ENCODE results near the gene CDH15. TPM values are rescaled to one million over a fixed set of nuclear protein-coding genes. Genes with fewer than 3 reads are reported as not detected.

CDH15 gene
- polyA plus RNA-seq, 12 donors = 83.2 to 459 (median 134) TPM

DNA sequence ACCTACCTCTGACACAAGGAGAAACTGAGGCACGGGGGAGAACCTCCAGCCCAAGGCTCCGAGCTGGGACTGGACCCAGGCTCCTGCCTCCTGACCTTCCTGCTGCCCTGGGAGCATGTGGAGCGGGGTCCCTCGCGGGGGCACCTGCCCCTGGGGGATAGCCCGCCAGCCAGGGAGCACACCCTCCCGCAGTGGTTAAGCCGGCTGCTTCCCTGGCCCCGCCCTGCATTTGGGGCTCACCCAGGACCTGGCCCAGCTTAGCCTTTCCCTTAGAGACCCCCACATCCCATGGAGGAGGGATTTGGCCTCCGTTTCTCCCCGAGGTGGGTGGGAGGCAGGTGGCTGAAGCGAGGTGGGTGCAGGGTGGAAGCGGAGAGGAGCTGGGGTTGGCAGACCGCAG, 1.8 kb upstream of the CDH15 start:
- DNase-seq = no peak

DNA sequence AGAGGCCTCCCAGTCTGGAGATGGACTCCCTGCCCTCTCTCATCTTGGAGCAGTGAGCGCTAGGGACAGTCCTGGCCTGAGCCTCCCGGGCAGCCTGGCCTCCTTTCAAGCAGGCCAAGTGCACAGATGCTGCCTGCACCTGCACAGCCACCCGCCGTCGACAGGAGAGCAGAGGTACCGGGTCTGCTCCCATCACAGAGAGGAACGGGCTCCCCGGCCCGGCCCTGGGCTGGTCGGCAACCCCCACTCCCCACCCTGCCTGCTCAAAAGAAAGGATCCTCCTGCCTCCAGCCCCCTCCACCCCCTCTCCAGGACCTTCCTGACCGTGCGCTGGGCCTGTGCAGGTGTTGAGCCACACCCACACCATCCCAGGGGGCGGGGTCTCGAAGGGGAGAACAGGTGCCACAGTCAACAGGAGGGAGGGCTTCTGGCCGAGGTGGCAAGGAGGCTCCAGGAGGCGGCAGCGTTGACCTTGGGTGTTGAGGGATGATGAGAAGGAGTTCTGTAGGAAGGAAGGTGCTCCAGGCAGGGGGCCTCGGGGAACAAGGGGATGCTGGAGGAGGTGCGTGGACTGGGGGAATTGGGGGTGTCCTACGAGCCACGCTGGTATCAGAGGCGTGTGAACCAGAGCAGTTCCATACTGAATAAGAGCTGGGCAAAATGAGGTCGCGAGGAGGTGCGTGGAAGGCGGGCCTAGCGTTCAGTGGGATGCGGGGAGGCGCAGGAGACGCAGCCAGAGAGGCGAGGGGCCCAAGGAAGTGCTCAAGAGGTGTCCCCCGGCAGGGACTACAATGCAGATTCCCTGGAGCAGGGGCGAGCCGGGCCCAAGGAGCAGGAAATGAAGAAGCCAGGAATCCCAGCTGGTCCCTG, 967 bp upstream of the CDH15 start:
- DNase-seq = no peak

DNA sequence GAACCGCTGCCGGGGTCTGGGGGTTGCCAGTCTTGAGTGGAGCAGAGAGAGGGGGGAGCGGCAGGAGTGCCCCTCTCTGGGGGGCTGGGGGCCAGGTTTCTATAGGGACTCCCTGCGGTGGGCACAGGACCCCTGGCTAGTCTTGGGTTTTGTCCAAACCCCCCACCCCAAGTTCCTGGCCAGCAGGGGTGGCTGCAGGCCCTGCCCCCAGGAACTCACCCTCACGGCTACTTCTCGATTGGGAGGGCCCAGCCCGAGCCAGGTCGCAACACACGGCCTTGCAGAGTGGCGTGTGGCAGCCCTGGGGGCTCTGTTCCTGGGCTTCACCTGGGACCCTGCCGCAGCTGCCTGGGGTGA, 601 bp downstream of the CDH15 start:
- no peak for DNase-seq

DNA sequence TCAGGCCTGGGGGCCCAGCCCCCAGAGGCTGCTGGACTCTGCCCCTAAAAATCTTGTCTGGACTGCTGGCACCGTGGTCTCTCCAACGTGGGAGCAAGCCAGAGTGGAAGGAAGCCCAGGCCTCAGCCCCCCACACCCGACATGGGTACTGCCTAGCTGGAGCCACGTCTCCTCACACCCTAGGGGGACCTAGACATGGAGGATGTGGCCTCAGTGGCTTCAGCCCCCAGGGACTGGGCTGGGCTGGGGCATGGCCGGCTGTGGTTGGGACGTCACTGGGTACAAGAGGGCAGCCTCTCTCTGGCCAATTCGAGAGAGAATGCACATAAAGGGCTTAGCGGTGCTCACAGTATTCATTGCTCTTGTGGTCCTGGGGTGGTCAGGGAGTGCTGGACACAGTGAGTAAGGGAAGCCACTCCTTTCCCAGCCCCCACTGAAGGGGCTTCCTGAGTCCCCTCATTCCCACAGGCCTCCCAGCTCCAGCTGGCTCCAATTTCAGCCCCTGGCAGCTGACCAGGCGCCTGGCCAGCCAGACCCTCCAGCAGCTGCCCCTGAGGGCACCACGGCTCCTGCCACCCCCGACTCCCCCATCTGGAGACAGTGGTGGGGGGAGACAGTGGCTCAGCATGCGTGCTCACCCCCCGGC, 1.1 kb downstream of the CDH15 start:
- DNase-seq = no peak

DNA sequence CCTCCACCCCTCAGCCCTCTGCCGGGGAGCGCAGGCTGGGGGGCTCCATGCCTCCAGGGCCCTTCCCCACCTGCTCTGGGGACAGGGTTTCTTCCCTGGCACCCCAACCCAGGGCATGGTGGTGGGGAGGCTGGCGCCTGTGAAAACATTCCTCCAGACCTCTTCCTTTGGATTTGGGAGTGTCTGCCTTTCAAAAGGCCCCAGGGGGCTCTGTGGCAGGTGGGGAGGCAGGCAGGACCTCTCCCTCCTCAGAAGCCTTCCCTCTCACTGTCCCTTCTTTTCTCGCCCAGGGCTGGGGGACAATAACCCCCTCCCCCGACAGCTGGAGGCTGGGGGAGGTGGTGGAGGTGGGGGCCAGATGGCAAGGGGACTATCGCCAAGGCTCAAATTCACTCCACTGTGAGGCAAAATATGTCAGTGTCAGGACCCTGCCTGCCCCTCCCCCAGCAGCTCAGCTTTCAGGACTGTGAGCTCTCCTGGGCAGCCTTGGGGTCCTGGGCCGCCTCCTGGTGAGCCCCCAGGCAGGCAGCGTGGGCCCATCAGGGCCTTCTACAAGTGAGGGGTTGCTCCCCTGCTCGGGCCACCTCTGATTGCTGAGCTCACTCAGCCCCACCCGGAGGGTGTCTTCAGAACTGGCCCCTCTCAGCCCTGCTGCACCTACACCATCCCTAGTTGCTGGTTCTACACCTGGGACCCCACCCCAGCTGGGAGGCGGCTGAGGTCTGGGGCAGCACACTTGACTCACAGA, 1.8 kb downstream of the CDH15 start:
- DNase-seq = no peak

DNA sequence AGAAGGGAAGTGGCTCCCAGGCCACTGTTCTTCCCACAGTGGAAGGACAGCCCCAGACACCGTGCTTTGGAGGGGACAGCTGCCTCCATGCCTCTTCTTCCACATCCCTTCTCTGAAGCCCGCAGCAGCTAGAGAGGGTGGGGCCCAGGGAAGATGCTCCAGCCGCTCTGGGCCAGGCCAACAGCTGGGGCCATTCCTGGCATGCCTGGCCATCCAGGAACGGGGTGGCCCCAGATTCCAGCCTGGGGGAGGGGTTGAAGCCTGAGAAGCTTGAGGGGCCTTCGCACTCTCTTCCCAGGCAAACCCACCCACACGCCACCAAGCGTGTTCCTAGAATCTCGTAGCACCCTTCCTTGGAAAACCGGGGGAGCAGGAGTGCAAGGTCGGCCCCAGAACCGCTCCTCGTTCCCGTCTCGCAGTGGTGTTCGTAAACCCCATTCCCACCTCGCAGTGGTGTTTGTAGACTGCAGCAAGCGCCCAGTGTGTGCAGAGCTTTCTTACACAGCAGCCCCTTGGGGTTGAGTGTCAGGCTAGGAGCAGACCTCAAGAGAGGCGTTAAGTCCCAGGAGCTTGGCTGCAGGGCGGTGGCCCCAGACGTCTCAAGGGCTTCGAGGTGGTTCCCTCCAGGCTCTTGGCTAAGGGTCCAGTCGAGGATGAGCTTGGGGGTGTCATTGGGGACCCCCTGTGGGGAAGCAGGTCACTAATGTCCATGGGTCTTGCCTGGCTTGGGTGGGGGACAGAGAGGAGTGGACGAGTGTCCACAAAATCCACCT, 2.7 kb downstream of the CDH15 start:
- no peak for DNase-seq

DNA sequence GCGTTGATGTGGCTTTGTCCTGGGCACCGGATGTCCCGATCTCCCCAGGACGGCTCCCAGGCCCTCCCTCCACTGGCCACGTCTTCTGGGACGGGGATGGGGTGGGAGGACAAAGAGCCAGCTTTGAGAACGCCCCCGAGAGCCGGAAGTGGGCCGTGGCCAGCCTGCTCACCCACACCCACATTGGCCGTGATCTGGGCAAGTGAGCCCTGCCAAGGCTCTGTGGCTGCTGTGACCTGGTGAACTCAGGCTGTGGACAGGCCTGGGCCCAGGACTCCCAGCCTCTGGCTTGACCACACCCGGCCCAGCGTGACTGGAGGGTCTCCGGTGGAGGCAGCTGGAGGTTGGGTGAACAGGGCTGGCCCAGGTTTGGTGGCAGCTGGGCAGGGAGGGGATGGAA, 3.3 kb downstream of the CDH15 start:
- no peak for DNase-seq

DNA sequence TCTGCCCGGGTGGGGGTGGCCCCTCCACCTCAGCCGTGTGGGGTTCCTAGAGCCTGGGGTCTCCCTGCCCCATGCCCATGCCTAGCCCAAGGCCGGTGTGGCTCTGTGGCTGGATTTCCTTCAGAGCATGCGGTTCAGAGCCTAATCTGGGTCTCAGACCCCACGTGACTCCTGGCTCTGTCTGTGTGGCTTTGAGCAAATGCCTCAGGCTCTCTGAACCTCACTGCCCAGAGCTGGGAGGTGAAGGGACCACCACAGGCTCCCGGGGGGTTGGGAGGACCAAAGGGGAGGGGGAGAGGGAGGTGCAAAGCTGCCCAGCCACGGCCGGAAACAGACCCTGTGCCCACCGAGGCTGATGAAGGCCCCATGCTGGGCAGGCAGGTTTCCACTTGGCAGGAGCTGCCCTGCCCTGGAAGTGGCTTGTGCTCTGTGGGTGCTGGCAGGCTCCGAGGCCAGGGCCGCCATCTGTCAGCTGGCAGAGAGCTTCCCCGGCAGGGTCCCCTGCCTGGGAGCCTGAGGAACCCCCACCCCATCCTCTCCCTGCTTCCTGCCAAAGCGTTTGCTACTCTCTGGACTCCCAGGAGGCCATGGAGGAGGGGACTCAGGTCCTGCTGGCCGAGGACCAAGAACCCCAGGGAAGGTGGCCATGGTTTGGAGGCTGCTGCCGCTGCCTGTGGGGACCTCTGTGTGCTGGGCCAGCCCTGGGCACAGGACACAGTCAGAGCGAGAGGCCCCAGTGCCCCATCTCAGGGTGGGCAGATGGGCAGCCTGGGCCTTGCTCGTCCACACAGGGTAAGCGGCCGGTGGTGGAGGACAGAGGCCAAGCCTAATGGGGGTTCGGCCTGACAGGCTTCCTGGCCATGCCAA, 4.0 kb downstream of the CDH15 start:
- no peak for DNase-seq

DNA sequence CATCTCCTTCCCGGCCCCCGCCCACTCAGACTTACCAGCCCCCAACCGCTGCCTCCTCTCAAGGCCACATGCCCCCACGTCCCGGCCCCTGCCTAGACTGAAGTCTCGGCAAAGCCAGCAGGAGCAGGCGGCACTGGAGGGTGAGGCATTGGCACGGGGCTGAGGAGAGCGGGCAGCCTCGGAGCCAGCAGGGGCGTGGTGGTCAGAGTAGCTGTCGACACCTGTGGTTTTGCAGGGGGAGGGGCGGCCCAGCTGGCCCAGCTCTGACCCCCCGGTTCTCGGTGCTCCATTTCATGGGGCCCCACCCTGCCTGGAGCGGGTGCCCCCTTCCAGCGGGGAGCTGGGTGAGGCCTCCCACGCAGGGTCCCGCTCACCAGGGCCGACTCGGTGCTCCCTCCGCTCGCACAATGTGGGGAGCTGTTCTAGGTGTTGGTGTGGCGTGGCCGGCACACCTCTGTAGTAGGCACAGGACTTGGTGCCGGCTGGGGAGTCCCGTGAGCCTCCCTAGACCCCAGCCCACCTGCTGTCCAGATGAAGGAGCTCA, 4.7 kb downstream of the CDH15 start:
- no peak for DNase-seq

DNA sequence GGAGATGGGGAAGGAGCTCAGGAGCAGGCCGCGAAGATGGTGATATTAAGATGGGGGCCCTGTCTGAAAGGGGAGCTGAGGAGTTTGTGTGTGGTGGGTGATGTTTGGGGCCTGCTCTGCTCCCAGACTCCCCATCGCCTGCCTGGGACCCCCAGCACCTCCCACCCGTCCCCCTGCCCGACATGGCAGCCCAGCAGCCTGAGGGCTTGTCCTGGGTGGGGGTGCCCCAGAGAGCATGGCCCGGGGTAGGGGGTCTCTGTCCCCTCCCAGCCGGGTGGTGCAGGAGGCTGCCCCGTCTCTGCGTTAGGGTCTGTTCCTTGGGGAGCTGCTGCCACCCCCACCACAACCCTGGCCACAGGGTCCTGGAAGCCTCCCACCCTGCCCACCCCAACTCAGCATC, 5.2 kb downstream of the CDH15 start:
- no peak for DNase-seq

DNA sequence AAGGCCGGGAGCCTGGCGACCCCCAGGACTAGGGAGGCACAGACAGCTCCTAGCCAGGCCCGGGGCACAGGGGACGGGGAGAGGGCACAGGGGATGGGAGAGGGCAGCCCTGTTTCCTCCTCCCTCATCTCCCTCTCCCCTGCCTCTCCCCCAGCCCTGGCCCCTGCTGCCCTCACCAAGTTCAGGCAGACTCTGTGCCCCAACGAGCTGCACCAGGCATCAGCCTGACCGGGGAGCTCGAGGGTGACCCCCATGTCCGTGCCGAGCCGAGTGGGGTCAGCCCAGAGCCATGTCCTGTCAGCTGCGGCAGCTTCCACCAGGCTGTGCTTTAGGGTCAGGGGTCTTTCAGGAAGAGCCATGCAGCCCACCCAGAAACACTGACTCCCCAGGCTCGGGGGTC, 6.0 kb downstream of the CDH15 start:
- no peak for DNase-seq

DNA sequence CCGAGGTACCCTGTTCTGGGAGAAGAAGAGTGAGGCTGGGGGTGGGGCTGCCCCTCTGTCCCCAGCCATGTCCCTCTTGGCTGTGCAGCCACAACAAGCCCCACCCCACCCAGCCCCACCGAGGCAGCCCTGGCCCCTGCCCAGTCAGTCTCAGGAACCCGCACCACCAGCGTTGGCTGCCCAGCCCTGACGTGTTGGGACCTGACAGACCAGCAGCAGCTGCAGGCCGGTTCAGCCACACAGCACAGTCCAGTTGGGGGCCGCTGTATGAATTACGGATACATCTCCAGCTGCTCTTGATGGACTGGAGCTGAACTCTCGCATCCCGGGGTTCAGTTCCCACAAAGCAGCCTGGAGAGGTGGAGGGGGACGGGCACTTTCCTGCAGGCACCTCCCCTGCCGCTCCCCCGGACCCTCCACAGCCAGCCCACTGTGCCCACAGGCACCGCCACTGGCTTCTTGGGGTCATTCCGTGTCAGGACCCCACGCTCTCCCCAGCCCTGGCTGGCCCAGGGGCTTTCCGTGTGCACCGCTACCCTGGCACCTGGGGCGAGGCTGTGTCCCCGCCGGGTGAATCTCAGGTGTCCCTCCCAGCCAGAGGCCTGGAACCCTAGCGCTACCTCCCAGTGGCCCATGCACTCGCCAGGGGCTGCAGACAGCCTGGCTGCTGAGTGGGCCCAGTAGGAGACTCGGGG, 7.1 kb downstream of the CDH15 start:
- no peak for DNase-seq

DNA sequence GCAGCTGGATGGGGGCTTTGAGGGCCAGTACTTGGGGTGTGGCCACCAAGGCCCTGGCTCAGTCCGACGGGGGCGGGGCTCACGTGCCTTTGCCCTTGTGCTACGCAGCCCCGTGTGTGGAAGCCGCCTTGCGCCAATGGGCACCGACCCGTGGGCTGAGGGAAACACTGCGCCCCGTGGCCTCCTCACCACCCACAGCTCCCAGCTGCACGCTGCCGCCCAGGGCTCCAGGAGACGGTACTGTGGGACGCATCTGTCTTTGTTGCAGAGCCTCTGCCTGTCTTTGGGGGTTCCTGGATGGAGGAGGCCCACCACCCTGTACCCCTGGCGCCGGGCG, 7.6 kb downstream of the CDH15 start:
- no peak for DNase-seq

DNA sequence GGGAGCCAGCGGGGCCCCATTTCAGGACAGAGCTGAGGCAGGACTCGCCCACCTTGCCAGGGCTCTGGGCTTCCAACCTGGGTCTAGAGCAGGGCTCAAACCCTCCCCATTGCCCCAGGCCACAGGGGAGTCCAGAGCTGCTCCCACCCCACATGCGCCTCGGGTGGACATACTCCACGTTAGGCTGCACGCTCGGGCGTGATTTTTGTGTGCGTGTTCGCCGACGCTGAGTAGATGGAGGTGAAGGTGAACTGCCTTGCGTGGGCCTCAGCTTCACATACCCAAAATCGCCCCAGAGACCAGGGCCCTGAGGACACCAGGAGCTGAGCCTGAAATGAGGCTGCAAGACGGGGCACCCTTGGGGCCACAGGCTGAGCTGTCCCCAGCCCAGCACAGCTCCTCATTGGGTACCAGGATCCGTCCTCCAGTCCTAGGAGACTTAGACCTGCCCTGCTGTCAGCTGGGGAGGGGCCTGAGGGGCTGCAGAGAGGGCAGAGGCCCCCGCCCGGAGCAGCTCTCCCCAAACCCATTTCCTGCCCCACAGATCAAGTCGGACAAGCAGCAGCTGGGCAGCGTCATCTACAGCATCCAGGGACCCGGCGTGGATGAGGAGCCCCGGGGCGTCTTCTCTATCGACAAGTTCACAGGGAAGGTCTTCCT, 8.2 kb downstream of the CDH15 start:
- no peak for DNase-seq

DNA sequence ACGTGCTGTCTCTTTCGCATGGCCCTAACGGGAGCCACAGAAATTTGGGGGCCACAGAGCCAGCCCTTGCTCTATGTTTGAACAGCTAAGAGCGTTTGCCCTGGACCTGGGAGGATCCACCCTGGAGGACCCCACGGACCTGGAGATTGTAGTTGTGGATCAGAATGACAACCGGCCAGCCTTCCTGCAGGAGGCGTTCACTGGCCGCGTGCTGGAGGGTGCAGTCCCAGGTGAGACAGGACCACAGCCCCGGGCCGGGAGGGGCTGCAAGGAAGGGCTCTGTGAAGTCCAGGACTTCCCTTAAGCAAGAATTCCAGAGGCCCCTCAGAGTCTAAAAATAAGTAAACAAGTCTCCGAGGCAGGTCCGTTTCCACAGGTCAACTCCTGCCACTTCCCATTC, 11.9 kb downstream of the CDH15 start:
- no peak for DNase-seq

DNA sequence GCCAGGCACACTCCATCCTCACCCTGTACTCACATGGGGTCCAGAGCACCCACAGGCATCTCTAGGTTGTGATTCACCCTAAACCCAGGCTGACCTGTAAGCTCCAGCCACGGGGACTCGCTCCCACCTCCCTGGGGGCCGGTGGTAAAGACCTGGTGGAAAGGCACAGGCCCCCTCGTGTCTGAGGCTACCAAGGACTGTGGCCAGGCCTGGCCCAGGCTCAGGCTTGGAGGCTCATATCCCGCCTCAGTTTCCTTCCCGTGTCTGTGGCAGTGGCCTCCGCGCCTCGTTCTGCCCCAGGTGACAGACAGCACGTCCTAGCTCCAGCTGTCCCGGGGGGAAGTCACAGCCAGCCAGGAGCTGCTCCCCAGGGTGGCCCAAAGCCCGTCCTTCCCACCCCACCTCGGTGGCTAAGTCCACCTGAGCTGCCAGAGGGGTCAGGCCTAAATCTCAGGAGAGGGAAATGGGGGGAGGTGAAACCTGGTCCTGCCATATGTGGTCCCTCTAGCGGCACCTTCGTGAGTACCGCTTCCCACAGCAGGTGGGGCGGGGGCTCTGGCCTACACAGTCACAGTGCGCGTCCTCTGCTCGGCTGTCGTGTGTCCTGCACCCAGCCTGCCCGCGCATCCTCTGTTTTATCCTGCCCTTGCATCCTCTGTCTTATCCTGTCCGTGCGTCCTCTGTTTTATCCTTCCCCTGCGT, 12.6 kb downstream of the CDH15 start:
- no peak for DNase-seq

DNA sequence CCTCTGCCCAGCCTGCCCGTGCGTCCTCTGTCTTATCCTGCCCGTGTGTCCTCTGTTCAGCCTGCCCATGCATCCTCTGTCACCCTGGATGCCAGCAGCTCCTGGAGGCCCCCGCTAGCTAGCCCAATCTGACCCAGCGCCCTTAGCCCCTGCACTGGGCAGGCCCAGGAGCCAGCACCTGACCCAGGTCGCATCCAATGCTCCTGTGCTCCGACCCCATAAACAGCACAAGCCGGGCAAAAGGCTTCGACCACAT, 13.1 kb downstream of the CDH15 start:
- DNase-seq = no peak

DNA sequence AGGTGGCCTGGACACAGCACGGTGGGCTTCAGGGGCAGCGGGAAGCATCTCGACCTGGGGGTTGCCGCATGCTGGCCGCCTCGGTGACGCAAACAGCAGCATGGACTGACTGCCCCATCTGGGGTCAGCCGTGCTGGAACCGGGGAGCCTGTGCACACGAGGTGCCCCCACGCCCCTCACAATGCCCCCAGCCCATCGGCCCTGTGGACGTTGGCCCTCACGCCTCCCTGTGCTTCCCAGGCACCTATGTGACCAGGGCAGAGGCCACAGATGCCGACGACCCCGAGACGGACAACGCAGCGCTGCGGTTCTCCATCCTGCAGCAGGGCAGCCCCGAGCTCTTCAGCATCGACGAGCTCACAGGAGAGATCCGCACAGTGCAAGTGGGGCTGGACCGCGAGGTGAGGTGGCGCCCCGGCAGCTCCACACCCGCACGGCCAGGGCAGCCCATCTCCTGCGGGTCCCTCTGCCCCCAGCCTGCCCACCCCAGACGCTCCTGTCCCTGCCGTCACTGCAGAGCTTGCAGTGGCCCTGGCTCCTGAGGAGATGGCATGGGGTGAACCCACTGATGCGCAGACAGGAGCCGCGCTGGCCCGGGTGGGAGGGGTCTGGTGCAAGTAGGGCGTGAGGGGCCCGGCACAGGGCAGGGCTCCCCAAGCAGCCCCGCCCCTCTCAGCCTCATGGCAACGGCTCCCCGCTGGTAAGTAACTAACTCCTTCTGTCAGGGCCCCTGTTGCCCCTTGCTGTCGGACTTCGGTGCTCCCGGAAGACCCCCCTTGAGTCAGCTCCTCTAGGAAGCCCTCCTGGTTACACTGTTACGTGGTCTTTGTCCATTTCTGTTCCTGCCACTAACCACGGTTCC, 13.6 kb downstream of the CDH15 start:
- DNase-seq = no peak

Data from muscle of arm (tissue), 12 donors.